Upper lobe of left lung (tissue), 6 donors: ENCODE results near the gene CLCA1. TPM values are rescaled to one million over a fixed set of nuclear protein-coding genes. Genes with fewer than 3 reads are reported as not detected.

ENCODE experiments used
- ATAC-seq, 2 donors: fragments of 200-7000 bp; cut with Tn5 transposase; one replicate each; pipeline ENCODE4 v1.9.1; 2022; ENCODE audit warnings: mild to moderate bottlenecking in 2 of 2, moderate library complexity in 2 of 2; ENCODE audit not compliant: low FRiP score in 2 of 2
- DNase-seq, 2 donors: peaks; one replicate each; pipeline ENCODE4 v3.0.0-alpha.2; 2019 to 2020
- H3K27ac ChIP-seq, 4 donors: fragments of 200-600 bp; sonication (generic); one replicate each; pipeline ENCODE4 v1.5.1; 2016 to 2019
- H3K27me3 ChIP-seq, 4 donors: fragments of 200-600 bp; sonication (generic); one replicate each; pipeline ENCODE4 v1.5.1; 2017 to 2019
- H3K36me3 ChIP-seq, 4 donors: fragments of 200-600 bp; sonication (generic); one replicate each; pipeline ENCODE4 v1.5.1; 2016 to 2019
- H3K4me1 ChIP-seq, 4 donors: fragments of 200-600 bp; sonication (generic); one replicate each; pipeline ENCODE4 v1.5.1; 2018 to 2019
- H3K4me3 ChIP-seq, 4 donors: fragments of 200-600 bp; sonication (generic); one replicate each; pipeline ENCODE4 v1.5.1; 2017 to 2019; ENCODE audit warnings: mild to moderate bottlenecking in 2 of 4, moderate library complexity in 1 of 4
- H3K9me3 ChIP-seq, 4 donors: fragments of 200-600 bp; sonication (generic); one replicate each; pipeline ENCODE4 v1.5.1; 2018 to 2019
- EP300 ChIP-seq, 4 donors: sonication (generic); formaldehyde crosslinking; IDR thresholded peaks; one replicate each; pipeline ENCODE4 v1.5.1; 2017; ENCODE audit warnings: antibody characterized with exemption in 4 of 4, control low read depth in 2 of 4
- POLR2A ChIP-seq, 4 donors: fragments of 450-650 bp; IDR thresholded peaks; one replicate each; pipeline ENCODE4 v1.5.1; 2016 to 2017; ENCODE audit warnings: antibody characterized with exemption in 4 of 4, mild to moderate bottlenecking in 2 of 4
- POLR2AphosphoS5 ChIP-seq, 2 donors: sonication (generic); formaldehyde crosslinking; IDR thresholded peaks; one replicate each; pipeline ENCODE4 v1.5.1; 2017; ENCODE audit warnings: antibody characterized with exemption in 2 of 2
- WGBS, 2 donors: methylation state at CpG; one replicate each; pipeline ENCODE4 v1.1.5; 2017 to 2018; 5-methylcytosine and 5-hydroxymethylcytosine counted together
- total RNA-seq, 6 donors: library from RNA; depleted of rRNA in 4 of 6; stranded (reverse); fragments of >200 nt in 4 of 6; gene quantifications; one replicate each; pipeline versions ENCODE4 v1.1.0 to v1.2.1, GENCODE V29; 2016 to 2021
- TF ChIP-seq, protein P1 (sequence below), 6 experiments: fragments of 450-650 bp in 4 of 6; fragments of 200-600 bp in 2 of 6; sonication (generic) in 2 of 6; IDR thresholded peaks; one replicate each; pipeline ENCODE4 v1.5.1; 2016 to 2019; ENCODE audit warnings: antibody characterized with exemption in 6 of 6
- donor health status: DM: no; HTN: no; CAD: no; lungs with moderate emphysema.
- donor health status: DM: no; HTN: yes; CAD: no; lungs with severe emphysema.

Gene CLCA1
- total RNA-seq, 6 donors from 2014 or later: 0.11 to 0.27 TPM; not detected in 4

DNA sequence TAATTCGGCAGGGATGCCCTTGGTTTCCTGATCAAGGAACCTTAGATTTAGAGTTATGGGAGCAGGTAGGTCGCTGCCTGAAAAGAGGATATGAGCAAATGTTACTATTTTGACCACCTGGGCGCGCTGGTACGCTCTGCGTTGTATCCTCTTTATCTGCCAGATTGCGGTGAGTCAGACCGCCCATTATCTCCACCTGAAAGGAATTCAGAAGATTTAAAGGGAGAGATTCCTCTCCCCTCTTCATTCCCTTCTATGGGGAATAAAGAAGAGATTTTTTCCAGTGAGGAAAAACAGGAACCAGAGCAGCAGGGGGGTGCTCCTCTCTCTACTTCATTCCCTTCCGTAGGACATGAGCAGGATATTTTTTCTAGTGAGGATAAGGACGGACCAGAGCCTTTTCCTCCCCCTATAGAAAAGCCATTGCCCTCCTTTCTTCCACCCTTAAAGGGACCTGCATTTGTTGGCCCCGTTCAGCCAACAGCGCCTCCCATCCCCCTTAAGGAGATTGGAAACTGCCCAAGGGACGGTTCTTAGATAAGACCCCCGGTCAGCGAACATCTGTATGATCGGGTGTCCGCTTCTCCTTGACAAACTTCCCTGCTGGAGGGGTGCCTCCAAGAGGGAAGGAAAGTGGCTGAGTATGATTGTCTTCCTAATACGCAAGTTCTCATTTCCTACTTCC lies 34.1 kb downstream of the CLCA1 start:
- Histone ChIP-seq H3K4me1 (peaks cover 0 to 32% (median 9%) of the 10 kb centered on the region in 4 donors), H3K36me3 (no peaks in the 10 kb centered on the region), H3K9me3 (no peaks in the 10 kb centered on the region), H3K4me3 (peak overlapping the region in 3 of 4 donors; percentile 13 to 46 (median 25)), H3K27ac (peak overlapping the region in 3 of 4 donors; percentile 52 to 81 (median 62)), H3K27me3 (no peaks in the 10 kb centered on the region)
- peak in 1 of 2 donors; percentile 20 for ATAC-seq
- WGBS, 2 donors: 72 to 74% methylated on average over 18 of the region's 18 CpGs
- DNase-seq: no peak
- TF ChIP-seq EP300 (IDR thresholded peaks at IDR 0.05) (no peak), POLR2AphosphoS5 (IDR thresholded peaks at IDR 0.05) (no peak), POLR2A (IDR thresholded peaks at IDR 0.05) (no peak)
- TF ChIP-seq, protein P1, sequence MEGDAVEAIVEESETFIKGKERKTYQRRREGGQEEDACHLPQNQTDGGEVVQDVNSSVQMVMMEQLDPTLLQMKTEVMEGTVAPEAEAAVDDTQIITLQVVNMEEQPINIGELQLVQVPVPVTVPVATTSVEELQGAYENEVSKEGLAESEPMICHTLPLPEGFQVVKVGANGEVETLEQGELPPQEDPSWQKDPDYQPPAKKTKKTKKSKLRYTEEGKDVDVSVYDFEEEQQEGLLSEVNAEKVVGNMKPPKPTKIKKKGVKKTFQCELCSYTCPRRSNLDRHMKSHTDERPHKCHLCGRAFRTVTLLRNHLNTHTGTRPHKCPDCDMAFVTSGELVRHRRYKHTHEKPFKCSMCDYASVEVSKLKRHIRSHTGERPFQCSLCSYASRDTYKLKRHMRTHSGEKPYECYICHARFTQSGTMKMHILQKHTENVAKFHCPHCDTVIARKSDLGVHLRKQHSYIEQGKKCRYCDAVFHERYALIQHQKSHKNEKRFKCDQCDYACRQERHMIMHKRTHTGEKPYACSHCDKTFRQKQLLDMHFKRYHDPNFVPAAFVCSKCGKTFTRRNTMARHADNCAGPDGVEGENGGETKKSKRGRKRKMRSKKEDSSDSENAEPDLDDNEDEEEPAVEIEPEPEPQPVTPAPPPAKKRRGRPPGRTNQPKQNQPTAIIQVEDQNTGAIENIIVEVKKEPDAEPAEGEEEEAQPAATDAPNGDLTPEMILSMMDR (IDR thresholded peaks at IDR 0.05): no peak

DNA sequence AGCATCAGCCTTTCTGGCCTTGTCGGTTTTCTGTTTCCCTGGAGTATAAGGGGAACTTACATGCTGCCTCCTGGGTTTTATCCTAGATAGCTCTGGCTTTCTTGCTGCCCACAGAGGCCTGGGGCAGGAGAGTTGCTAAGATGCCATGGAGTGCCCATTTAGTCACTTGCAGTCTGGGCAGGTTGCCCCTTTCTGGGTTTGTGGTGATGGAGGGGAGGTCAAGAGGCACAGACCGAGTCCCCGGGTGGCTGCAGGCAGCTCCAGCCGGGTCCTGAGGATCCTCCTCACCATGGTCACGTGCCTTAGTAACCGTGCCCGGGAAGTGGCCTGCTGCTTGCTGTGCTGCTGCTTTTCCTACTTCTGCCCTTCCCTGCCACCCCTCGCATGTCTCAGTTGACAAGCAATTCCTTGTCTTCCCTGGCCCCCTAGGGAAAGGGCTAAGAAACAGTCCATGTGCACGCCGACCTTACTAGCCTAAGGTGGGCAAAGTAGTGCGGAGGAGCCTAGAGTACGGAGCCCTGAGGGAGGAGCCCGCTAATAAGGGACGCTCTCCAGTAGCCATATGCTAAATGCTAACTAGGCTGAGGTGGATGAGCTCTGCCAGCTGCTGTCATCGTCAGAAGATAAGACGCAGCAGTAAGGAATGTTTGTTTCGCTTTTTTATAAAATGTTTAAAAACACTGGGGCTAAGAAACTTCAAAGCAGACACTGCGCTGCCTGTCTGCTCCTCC lies 34.8 kb downstream of the CLCA1 start:
- peak; percentile 25 to 38 for ATAC-seq
- Histone ChIP-seq H3K27me3 (no peaks in the 10 kb centered on the region), H3K4me3 (peak overlapping the region in 3 of 4 donors; percentile 13 to 46 (median 34)), H3K9me3 (no peaks in the 10 kb centered on the region), H3K36me3 (no peaks in the 10 kb centered on the region), H3K4me1 (peaks cover 0 to 36% (median 12%) of the 10 kb centered on the region in 4 donors), H3K27ac (peak overlapping the region; percentile 39 to 81 (median 57))
- peak; percentile 43 to 86 for DNase-seq
- TF ChIP-seq EP300 (IDR thresholded peaks at IDR 0.05) (no peak), POLR2A (IDR thresholded peaks at IDR 0.05) (no peak), POLR2AphosphoS5 (IDR thresholded peaks at IDR 0.05) (no peak)
- TF ChIP-seq, protein P1 (IDR thresholded peaks at IDR 0.05): no peak
- 36 to 44% methylated on average over 16 to 18 of the region's 18 CpGs for WGBS, 2 donors

- DNase-seq (peak in 1 of 2 donors; percentile 65), ATAC-seq (peak; percentile 16 to 74)
- peak overlapping the region in 3 of 4 donors; percentile 13 to 46 (median 34) for H3K4me3 ChIP-seq
- H3K27me3 ChIP-seq: no peaks in the 10 kb centered on the region
- H3K4me1 ChIP-seq: peaks cover 0 to 36% (median 12%) of the 10 kb centered on the region in 4 donors
- H3K27ac ChIP-seq: peak overlapping the region; percentile 39 to 81 (median 57)
- no peaks in the 10 kb centered on the region for H3K9me3 ChIP-seq
- no peaks in the 10 kb centered on the region for H3K36me3 ChIP-seq
- 38 to 49% methylated on average over 9 of the region's 9 CpGs for WGBS, 2 donors
- TF ChIP-seq, protein P1 (IDR thresholded peaks at IDR 0.05): no peak
- peak in 1 of 4 donors; percentile 35 for TF ChIP-seq EP300 (IDR thresholded peaks at IDR 0.05)
- TF ChIP-seq POLR2AphosphoS5 (IDR thresholded peaks at IDR 0.05): no peak
Observed at GRCh38 chr1:86504137-86504479, 35.4 kb downstream of the CLCA1 start.

- Histone ChIP-seq H3K27me3 (no peaks in the 10 kb centered on the region), H3K9me3 (no peaks in the 10 kb centered on the region), H3K4me3 (no peak overlapping the region), H3K4me1 (peaks cover 0 to 36% (median 12%) of the 10 kb centered on the region in 4 donors), H3K27ac (no peak overlapping the region), H3K36me3 (no peaks in the 10 kb centered on the region)
- WGBS, 2 donors: 88 to 89% methylated on average over 9 of the region's 9 CpGs
- DNase-seq (no peak), ATAC-seq (no peak)
- TF ChIP-seq, protein P1 (IDR thresholded peaks at IDR 0.05): no peak
- TF ChIP-seq EP300 (IDR thresholded peaks at IDR 0.05) (no peak), POLR2A (IDR thresholded peaks at IDR 0.05) (no peak), POLR2AphosphoS5 (IDR thresholded peaks at IDR 0.05) (no peak)
Observed at GRCh38 chr1:86504895-86505563, 36.3 kb downstream of the CLCA1 start.
